GM23338 (cell line): ENCODE measurements around the gene SERPINA5. TPM values are rescaled to one million over a fixed set of nuclear protein-coding genes. Genes with fewer than 3 reads are reported as not detected.

Experiments used
- ATAC-seq: fragments of 200-7000 bp; cut with Tn5 transposase; 3 replicates; pipeline ENCODE4 v1.9.1; 2020
- DNase-seq: peaks from one replicate; pipeline ENCODE4 v3.0.0-alpha.2; 2015; ENCODE audit warnings: low spot score
- H2AFZ ChIP-seq: fragments of 200-600 bp; sonication (generic); 2 replicates; pipeline ENCODE4 v1.8.0; 2016; ENCODE audit warnings: antibody characterized with exemption, mild to moderate bottlenecking, moderate library complexity
- H3F3A ChIP-seq: fragments of 200-600 bp; sonication (generic); replicated peaks from 2 replicates; pipeline ENCODE4 v1.8.0; 2017; ENCODE audit warnings: antibody characterized with exemption, mixed run types, low read depth
- H3K27ac ChIP-seq: fragments of 200-600 bp; sonication (generic); 2 replicates; pipeline ENCODE4 v1.6.1; 2016; ENCODE audit warnings: low read depth
- H3K27me3 ChIP-seq: fragments of 200-600 bp; sonication (generic); 2 replicates; pipeline ENCODE4 v1.8.0; 2016; ENCODE audit warnings: mild to moderate bottlenecking, mixed run types, moderate library complexity; ENCODE audit not compliant: insufficient read depth
- H3K36me3 ChIP-seq: fragments of 200-600 bp; sonication (generic); 2 replicates; pipeline ENCODE4 v1.8.0; 2016; ENCODE audit warnings: mild to moderate bottlenecking; ENCODE audit not compliant: insufficient read depth
- H3K4me1 ChIP-seq: fragments of 200-600 bp; sonication (generic); 2 replicates; pipeline ENCODE4 v1.8.0; 2016; ENCODE audit warnings: mild to moderate bottlenecking, moderate library complexity; ENCODE audit not compliant: insufficient read depth
- H3K4me2 ChIP-seq: fragments of 200-600 bp; sonication (generic); 2 replicates; pipeline ENCODE4 v1.7.1; 2017; ENCODE audit warnings: mixed run types
- H3K4me3 ChIP-seq: fragments of 200-600 bp; sonication (generic); 2 replicates; pipeline ENCODE4 v1.6.1; 2016; ENCODE audit warnings: mixed run types
- H3K79me2 ChIP-seq: fragments of 200-600 bp; sonication (generic); replicated peaks from 2 replicates; pipeline ENCODE4 v1.8.0; 2017; ENCODE audit warnings: mild to moderate bottlenecking; ENCODE audit not compliant: insufficient read depth
- H3K9me2 ChIP-seq: fragments of 200-600 bp; sonication (generic); 2 replicates; pipeline ENCODE4 v1.8.0; 2017; ENCODE audit not compliant: insufficient read depth
- H4K20me1 ChIP-seq: fragments of 200-600 bp; sonication (generic); replicated peaks from 2 replicates; pipeline ENCODE4 v1.8.0; 2017; ENCODE audit warnings: mild to moderate bottlenecking; ENCODE audit not compliant: insufficient read depth
- H3K27ac Mint-ChIP-seq: 2 replicates; pipeline ENCODE4 v1.8.0; 2020; ENCODE audit warnings: inconsistent platforms, mild to moderate bottlenecking, moderate library complexity, mixed read lengths
- H3K27me3 Mint-ChIP-seq: 3 replicates; pipeline ENCODE4 v1.8.0; 2022; ENCODE audit warnings: low read depth, mild to moderate bottlenecking, moderate library complexity, mixed read lengths, inconsistent platforms; ENCODE audit not compliant: insufficient read depth, poor library complexity
- H3K36me3 Mint-ChIP-seq: 3 replicates; pipeline ENCODE4 v1.8.0; 2021; ENCODE audit warnings: low read depth, mild to moderate bottlenecking, inconsistent platforms, moderate library complexity, mixed read lengths
- H3K4me1 Mint-ChIP-seq: 3 replicates; pipeline ENCODE4 v1.8.0; 2020; ENCODE audit warnings: mild to moderate bottlenecking, inconsistent platforms, mixed read lengths
- H3K4me3 Mint-ChIP-seq: 3 replicates; pipeline ENCODE4 v1.8.0; 2021; ENCODE audit warnings: moderate library complexity, mild to moderate bottlenecking, inconsistent platforms, mixed read lengths
- H3K9me3 Mint-ChIP-seq: 3 replicates; pipeline ENCODE4 v1.8.0; 2020; ENCODE audit warnings: moderate library complexity, mild to moderate bottlenecking, inconsistent platforms, mixed read lengths
- CREB1 ChIP-seq: fragments of 250-450 bp; sonication (Bioruptor Pico); IDR thresholded peaks from 2 replicates; pipeline ENCODE4 v1.5.0; 2020; ENCODE audit warnings: low read depth, mild to moderate bottlenecking, moderate library complexity
- EZH2 ChIP-seq: fragments of 200-600 bp; sonication (generic); IDR thresholded peaks from one replicate; pipeline ENCODE4 v1.8.0; 2017; ENCODE audit warnings: antibody characterized with exemption, mild to moderate bottlenecking, low read depth; ENCODE audit not compliant: unreplicated experiment
- EZH2phosphoT487 ChIP-seq: fragments of 200-600 bp; sonication (generic); IDR thresholded peaks from one replicate; pipeline ENCODE4 v1.8.1; 2018; ENCODE audit warnings: antibody characterized with exemption; ENCODE audit not compliant: unreplicated experiment
- JUNB ChIP-seq: IDR thresholded peaks from one replicate; pipeline ENCODE4 v1.6.1; 2016; ENCODE audit warnings: antibody characterized with exemption; ENCODE audit not compliant: unreplicated experiment
- NANOG ChIP-seq: IDR thresholded peaks from 2 replicates; pipeline ENCODE4 v1.6.1; 2016; ENCODE audit warnings: antibody characterized with exemption, borderline replicate concordance
- POLR2AphosphoS5 ChIP-seq: IDR thresholded peaks from 2 replicates; pipeline ENCODE4 v1.6.1; 2016; ENCODE audit warnings: antibody characterized with exemption, low read depth
- STAT1 ChIP-seq: IDR thresholded peaks from one replicate; pipeline ENCODE4 v1.6.1; 2016; ENCODE audit warnings: antibody characterized with exemption; ENCODE audit not compliant: unreplicated experiment
- ZNF114 ChIP-seq: fragments of 250-450 bp; sonication (Bioruptor Pico); IDR thresholded peaks from 2 replicates; pipeline ENCODE4 v1.5.0; 2020; ENCODE audit warnings: mild to moderate bottlenecking, moderate library complexity
- polyA plus RNA-seq: library from polyadenylated mRNA; unstranded; fragments of >200 nt; fragmentation: Nextera tagmentation; extraction: Ambion mirVana; gene quantifications from 2 replicates; pipeline ENCODE4 v1.2.1, GENCODE V29; 2016
- total RNA-seq: library from RNA; depleted of rRNA; stranded (reverse); fragments of >200 nt; shearing (Covaris generic); gene quantifications from 2 replicates; pipeline ENCODE4 v1.2.3, GENCODE V29; 2014
- TF ChIP-seq, protein P1 (sequence below): IDR thresholded peaks from one replicate; pipeline ENCODE4 v1.6.1; 2018; ENCODE audit warnings: antibody characterized with exemption; ENCODE audit not compliant: unreplicated experiment
- TF ChIP-seq, protein P2 (sequence below), 2 experiments: fragments of 200-600 bp in 1 of 2; sonication (generic) in 1 of 2; conservative IDR thresholded peaks; 2 replicates each; pipeline versions ENCODE4 v1.5.1 to v1.6.1; 2016 to 2017; ENCODE audit warnings: antibody characterized with exemption in 2 of 2, low read depth in 2 of 2, mild to moderate bottlenecking in 2 of 2, moderate library complexity in 1 of 2
- TF ChIP-seq, protein P3 (sequence below): fragments of 250-450 bp; sonication (Bioruptor Pico); IDR thresholded peaks from 2 replicates; pipeline ENCODE4 v1.5.0; 2020; ENCODE audit warnings: mild to moderate bottlenecking, moderate library complexity
- TF ChIP-seq, protein P4 (sequence below): IDR thresholded peaks from 2 replicates; pipeline ENCODE4 v1.6.1; 2016; ENCODE audit warnings: antibody characterized with exemption

Gene SERPINA5
- total and polyA plus RNA-seq, 2 experiments from 2014 or later: 0.81 to 0.90 TPM

DNA sequence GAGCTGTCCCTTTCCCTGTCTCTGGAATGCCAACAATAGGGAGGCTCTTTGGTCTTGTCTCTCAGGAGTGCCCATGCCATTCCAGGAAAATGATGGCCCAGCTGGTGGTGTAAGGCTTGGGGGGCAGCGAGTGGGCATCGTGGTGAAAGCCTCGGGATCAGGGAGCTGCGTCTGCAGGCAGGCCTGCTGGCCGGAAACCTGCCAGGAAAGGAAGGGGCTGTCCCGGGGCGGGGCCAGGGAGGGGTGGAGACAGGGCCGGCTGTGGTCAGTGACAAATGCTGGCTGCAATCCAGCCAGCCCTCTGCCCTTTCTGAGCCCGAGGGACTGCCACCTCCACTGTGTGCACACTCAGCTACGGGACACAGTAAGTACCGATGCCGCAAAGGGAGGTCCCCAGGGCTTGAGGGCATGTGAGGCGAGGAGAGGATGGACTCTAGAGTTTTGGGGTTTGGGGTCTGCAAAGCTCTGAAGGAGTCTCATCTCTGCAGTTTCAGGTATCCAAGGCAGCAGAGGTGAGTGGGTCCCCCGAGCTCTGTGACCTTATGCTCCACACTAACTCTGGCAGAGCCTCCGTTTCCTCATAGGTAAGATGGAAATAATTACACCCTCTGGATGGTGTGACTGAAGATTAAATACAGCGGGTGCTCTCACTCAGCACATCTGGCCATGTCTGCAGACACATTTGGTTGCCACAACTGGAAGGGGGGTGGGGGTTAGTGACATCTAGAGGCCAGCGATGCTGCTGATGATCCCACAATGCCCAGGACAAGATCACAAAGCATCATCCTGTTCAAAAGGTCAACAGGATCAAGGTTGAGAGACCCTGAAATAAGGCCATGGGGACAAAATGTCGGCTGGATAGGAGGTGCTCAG is at the start of gene SERPINA5 (continued):
- no peak for TF ChIP-seq NANOG

DNA sequence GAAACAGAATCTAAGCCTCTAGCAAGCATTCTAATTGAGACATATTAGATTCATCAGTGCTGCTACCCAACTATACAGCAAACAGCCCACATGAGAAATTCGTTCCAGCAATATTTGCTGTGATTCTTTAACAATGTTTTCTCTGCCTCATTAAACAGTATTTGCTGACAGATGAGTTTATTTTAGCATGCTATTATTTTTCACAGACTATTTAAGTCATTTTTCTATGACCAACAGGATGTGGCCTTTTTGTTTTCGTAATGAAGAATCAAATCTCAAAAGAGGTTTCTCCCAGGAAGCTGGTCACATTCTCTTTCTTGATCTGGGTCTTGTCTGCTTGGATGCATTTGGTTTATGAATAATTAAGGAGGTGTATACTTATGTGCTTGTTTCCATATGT is 48.8 kb upstream of the SERPINA5 start:
- Histone ChIP-seq H3K4me3 (no peak overlapping the region), H3F3A (no peaks in the 10 kb centered on the region), H3K9me2 (0 out of 2 replicates have a peak, but pooled peaks cover 6% of the 10 kb centered on the region), H3K79me2 (no peaks in the 10 kb centered on the region), H3K4me2 (no peak overlapping the region), H4K20me1 (no peaks in the 10 kb centered on the region), H3K27me3 (no peaks in the 10 kb centered on the region), H3K27ac (no peak overlapping the region), H3K4me1 (no peaks in the 10 kb centered on the region), H3K36me3 (no peaks in the 10 kb centered on the region), H2AFZ (no peak overlapping the region)
- Mint-ChIP-seq H3K27ac (no peak overlapping the region), H3K9me3 (no peaks in the 10 kb centered on the region; the same call in 2 of the 3 replicates), H3K27me3 (peaks cover 4% of the 10 kb centered on the region), H3K4me3 (no peak overlapping the region), H3K4me1 (no peaks in the 10 kb centered on the region), H3K36me3 (no peaks in the 10 kb centered on the region)
- ATAC-seq (no peak), DNase-seq (no peak)
- no peak for TF ChIP-seq EZH2
- TF ChIP-seq, protein P1, sequence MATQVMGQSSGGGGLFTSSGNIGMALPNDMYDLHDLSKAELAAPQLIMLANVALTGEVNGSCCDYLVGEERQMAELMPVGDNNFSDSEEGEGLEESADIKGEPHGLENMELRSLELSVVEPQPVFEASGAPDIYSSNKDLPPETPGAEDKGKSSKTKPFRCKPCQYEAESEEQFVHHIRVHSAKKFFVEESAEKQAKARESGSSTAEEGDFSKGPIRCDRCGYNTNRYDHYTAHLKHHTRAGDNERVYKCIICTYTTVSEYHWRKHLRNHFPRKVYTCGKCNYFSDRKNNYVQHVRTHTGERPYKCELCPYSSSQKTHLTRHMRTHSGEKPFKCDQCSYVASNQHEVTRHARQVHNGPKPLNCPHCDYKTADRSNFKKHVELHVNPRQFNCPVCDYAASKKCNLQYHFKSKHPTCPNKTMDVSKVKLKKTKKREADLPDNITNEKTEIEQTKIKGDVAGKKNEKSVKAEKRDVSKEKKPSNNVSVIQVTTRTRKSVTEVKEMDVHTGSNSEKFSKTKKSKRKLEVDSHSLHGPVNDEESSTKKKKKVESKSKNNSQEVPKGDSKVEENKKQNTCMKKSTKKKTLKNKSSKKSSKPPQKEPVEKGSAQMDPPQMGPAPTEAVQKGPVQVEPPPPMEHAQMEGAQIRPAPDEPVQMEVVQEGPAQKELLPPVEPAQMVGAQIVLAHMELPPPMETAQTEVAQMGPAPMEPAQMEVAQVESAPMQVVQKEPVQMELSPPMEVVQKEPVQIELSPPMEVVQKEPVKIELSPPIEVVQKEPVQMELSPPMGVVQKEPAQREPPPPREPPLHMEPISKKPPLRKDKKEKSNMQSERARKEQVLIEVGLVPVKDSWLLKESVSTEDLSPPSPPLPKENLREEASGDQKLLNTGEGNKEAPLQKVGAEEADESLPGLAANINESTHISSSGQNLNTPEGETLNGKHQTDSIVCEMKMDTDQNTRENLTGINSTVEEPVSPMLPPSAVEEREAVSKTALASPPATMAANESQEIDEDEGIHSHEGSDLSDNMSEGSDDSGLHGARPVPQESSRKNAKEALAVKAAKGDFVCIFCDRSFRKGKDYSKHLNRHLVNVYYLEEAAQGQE: no peak
- no peak for TF ChIP-seq CREB1 (CRISPR knock-in tag)
- TF ChIP-seq NANOG: no peak
- no peak for TF ChIP-seq ZNF114 (CRISPR knock-in tag)
- TF ChIP-seq EZH2phosphoT487: no peak
- TF ChIP-seq, protein P2, sequence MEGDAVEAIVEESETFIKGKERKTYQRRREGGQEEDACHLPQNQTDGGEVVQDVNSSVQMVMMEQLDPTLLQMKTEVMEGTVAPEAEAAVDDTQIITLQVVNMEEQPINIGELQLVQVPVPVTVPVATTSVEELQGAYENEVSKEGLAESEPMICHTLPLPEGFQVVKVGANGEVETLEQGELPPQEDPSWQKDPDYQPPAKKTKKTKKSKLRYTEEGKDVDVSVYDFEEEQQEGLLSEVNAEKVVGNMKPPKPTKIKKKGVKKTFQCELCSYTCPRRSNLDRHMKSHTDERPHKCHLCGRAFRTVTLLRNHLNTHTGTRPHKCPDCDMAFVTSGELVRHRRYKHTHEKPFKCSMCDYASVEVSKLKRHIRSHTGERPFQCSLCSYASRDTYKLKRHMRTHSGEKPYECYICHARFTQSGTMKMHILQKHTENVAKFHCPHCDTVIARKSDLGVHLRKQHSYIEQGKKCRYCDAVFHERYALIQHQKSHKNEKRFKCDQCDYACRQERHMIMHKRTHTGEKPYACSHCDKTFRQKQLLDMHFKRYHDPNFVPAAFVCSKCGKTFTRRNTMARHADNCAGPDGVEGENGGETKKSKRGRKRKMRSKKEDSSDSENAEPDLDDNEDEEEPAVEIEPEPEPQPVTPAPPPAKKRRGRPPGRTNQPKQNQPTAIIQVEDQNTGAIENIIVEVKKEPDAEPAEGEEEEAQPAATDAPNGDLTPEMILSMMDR (conservative IDR thresholded peaks at IDR 0.05; ENCODE audit: low read depth in 2 of 2): no peak
- TF ChIP-seq STAT1: no peak
- TF ChIP-seq, protein P3, sequence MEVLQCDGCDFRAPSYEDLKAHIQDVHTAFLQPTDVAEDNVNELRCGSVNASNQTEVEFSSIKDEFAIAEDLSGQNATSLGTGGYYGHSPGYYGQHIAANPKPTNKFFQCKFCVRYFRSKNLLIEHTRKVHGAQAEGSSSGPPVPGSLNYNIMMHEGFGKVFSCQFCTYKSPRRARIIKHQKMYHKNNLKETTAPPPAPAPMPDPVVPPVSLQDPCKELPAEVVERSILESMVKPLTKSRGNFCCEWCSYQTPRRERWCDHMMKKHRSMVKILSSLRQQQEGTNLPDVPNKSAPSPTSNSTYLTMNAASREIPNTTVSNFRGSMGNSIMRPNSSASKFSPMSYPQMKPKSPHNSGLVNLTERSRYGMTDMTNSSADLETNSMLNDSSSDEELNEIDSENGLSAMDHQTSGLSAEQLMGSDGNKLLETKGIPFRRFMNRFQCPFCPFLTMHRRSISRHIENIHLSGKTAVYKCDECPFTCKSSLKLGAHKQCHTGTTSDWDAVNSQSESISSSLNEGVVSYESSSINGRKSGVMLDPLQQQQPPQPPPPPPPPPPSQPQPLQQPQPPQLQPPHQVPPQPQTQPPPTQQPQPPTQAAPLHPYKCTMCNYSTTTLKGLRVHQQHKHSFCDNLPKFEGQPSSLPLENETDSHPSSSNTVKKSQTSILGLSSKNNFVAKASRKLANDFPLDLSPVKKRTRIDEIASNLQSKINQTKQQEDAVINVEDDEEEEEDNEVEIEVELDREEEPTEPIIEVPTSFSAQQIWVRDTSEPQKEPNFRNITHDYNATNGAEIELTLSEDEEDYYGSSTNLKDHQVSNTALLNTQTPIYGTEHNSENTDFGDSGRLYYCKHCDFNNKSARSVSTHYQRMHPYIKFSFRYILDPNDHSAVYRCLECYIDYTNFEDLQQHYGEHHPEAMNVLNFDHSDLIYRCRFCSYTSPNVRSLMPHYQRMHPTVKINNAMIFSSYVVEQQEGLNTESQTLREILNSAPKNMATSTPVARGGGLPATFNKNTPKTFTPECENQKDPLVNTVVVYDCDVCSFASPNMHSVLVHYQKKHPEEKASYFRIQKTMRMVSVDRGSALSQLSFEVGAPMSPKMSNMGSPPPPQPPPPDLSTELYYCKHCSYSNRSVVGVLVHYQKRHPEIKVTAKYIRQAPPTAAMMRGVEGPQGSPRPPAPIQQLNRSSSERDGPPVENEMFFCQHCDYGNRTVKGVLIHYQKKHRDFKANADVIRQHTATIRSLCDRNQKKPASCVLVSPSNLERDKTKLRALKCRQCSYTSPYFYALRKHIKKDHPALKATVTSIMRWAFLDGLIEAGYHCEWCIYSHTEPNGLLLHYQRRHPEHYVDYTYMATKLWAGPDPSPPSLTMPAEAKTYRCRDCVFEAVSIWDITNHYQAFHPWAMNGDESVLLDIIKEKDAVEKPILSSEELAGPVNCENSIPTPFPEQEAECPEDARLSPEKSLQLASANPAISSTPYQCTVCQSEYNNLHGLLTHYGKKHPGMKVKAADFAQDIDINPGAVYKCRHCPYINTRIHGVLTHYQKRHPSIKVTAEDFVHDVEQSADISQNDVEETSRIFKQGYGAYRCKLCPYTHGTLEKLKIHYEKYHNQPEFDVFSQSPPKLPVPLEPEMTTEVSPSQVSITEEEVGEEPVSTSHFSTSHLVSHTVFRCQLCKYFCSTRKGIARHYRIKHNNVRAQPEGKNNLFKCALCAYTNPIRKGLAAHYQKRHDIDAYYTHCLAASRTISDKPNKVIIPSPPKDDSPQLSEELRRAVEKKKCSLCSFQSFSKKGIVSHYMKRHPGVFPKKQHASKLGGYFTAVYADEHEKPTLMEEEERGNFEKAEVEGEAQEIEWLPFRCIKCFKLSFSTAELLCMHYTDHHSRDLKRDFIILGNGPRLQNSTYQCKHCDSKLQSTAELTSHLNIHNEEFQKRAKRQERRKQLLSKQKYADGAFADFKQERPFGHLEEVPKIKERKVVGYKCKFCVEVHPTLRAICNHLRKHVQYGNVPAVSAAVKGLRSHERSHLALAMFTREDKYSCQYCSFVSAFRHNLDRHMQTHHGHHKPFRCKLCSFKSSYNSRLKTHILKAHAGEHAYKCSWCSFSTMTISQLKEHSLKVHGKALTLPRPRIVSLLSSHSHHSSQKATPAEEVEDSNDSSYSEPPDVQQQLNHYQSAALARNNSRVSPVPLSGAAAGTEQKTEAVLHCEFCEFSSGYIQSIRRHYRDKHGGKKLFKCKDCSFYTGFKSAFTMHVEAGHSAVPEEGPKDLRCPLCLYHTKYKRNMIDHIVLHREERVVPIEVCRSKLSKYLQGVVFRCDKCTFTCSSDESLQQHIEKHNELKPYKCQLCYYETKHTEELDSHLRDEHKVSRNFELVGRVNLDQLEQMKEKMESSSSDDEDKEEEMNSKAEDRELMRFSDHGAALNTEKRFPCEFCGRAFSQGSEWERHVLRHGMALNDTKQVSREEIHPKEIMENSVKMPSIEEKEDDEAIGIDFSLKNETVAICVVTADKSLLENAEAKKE (CRISPR knock-in tag): no peak
- TF ChIP-seq POLR2AphosphoS5: no peak
- TF ChIP-seq JUNB: no peak
- TF ChIP-seq, protein P4, sequence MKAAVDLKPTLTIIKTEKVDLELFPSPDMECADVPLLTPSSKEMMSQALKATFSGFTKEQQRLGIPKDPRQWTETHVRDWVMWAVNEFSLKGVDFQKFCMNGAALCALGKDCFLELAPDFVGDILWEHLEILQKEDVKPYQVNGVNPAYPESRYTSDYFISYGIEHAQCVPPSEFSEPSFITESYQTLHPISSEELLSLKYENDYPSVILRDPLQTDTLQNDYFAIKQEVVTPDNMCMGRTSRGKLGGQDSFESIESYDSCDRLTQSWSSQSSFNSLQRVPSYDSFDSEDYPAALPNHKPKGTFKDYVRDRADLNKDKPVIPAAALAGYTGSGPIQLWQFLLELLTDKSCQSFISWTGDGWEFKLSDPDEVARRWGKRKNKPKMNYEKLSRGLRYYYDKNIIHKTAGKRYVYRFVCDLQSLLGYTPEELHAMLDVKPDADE: no peak
